Left lung (tissue), 10 donors: ENCODE measurements around the gene ERI2. TPM values are rescaled to one million over a fixed set of nuclear protein-coding genes. Genes with fewer than 3 reads are reported as not detected.

ENCODE experiments used
- ATAC-seq: fragments of 200-7000 bp; cut with Tn5 transposase; one replicate; pipeline ENCODE4 v1.9.1; 2020; ENCODE audit warnings: moderate library complexity
- DNase-seq, 4 donors: peaks; one replicate each; pipeline ENCODE4 v3.0.0-alpha.2; 2013 to 2020
- H3K27ac ChIP-seq, 2 donors: fragments of 200-600 bp; sonication (generic) in 1 of 2; one replicate each; pipeline versions ENCODE4 v1.5.0 to v1.8.0; 2020 to 2021
- H3K27me3 ChIP-seq, 2 donors: fragments of 200-600 bp; sonication (generic) in 1 of 2; one replicate each; pipeline versions ENCODE4 v1.5.0 to v1.8.0; 2020 to 2021
- H3K36me3 ChIP-seq, 2 donors: fragments of 200-600 bp; sonication (generic) in 1 of 2; one replicate each; pipeline versions ENCODE4 v1.5.0 to v1.8.0; 2020 to 2021
- H3K4me1 ChIP-seq, 2 donors: fragments of 200-600 bp; one replicate each; pipeline ENCODE4 v1.8.0; 2021
- H3K4me3 ChIP-seq, 2 donors: fragments of 200-600 bp; sonication (generic) in 1 of 2; one replicate each; pipeline versions ENCODE4 v1.5.0 to v1.8.0; 2020 to 2021; ENCODE audit warnings: mild to moderate bottlenecking in 1 of 2
- H3K9me3 ChIP-seq, 2 donors: fragments of 200-600 bp; sonication (generic) in 1 of 2; one replicate each; pipeline versions ENCODE4 v1.5.0 to v1.8.0; 2020 to 2021
- intact Hi-C, 2 donors: fragments of 100-400 bp; cut with DNase I; formaldehyde crosslinking; loops; one replicate each; pipeline versions ENCODE4 v1.11.2 to v1.14.2; 2022
- polyA plus RNA-seq, 6 donors: library from polyadenylated mRNA; unstranded; fragments of 120-200 nt; gene quantifications; one replicate each; pipeline ENCODE4 v1.2.1, GENCODE V29; 2013; ENCODE audit not compliant: insufficient read length in 6 of 6
- total RNA-seq, 2 donors: library from RNA; stranded (reverse); fragmentation: NEBNext Ultra II Directional; extraction: Animal tissue kit (Norgen Biotek cat#: 25700); gene quantifications; one replicate each; pipeline ENCODE4 v1.2.1, GENCODE V29; 2021
- TF ChIP-seq, protein P1 (sequence below), 2 donors: fragments of 200-600 bp; sonication (generic) in 1 of 2; IDR thresholded peaks; one replicate each; pipeline versions ENCODE4 v1.5.0 to v1.8.0; 2021; ENCODE audit warnings: antibody characterized with exemption in 2 of 2
- donor health status: DM: no; HTN: yes; CAD: no.
- donor health status: DM: no; HTN: no; CAD: no.

Gene ERI2
- total and polyA plus RNA-seq, 8 donors: 16.3 to 42.6 (median 34.5) TPM

DNA sequence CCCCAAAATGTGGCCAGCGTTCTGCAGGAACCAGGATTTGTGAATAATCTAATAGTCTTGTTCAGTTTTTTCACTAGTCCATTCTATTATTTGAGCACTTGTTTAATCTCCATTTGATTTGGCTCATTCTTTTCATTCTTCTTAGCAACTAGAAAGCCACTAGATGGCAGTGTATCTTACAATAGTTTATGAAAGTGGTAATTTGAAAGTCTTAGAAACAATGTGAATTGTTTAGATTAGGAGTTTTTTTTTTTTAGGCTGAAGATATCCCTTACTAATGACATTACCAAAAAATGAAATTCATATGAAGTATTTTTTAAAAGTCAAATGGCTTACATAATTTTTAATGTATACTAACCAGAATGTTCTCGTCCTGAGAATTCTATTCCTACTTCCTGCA, 6.7 kb downstream of the ERI2 start:
- H3K27me3 ChIP-seq: no peaks in the 10 kb centered on the region
- no peak overlapping the region for H3K4me3 ChIP-seq
- TF ChIP-seq, protein P1, sequence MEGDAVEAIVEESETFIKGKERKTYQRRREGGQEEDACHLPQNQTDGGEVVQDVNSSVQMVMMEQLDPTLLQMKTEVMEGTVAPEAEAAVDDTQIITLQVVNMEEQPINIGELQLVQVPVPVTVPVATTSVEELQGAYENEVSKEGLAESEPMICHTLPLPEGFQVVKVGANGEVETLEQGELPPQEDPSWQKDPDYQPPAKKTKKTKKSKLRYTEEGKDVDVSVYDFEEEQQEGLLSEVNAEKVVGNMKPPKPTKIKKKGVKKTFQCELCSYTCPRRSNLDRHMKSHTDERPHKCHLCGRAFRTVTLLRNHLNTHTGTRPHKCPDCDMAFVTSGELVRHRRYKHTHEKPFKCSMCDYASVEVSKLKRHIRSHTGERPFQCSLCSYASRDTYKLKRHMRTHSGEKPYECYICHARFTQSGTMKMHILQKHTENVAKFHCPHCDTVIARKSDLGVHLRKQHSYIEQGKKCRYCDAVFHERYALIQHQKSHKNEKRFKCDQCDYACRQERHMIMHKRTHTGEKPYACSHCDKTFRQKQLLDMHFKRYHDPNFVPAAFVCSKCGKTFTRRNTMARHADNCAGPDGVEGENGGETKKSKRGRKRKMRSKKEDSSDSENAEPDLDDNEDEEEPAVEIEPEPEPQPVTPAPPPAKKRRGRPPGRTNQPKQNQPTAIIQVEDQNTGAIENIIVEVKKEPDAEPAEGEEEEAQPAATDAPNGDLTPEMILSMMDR (IDR thresholded peaks at IDR 0.05): peak in 1 of 2 donors; percentile 43
- peak in 1 of 4 donors; percentile 23 for DNase-seq
- no peak overlapping the region for H3K27ac ChIP-seq
- peaks cover 0 to 1% of the 10 kb centered on the region in 2 donors for H3K4me1 ChIP-seq
- intact Hi-C loops: no loop called here
- peaks cover 0 to 28% of the 10 kb centered on the region in 2 donors for H3K36me3 ChIP-seq
- ATAC-seq: no peak
- no peaks in the 10 kb centered on the region for H3K9me3 ChIP-seq

DNA sequence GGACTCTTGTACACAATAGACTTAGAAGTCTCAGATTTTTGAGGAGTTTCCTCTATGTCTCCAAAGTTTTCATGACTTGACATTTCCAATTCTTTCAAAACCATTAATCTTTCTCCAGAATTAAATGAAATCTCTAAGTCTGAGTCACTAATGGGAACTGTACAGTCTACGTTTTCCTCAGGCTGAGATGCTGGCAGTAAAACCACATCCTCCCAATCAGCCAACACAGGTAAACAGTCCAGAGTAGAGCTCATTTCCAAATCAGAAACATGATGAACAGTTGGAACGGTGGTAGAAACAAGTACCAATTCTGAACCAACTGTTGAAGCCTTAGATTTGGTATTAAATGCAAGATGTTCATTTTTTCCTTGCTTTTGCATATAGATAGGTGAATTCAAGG, 7.9 kb downstream of the ERI2 start:
- intact Hi-C loops: no loop called here
- Histone ChIP-seq H3K4me1 (no peaks in the 10 kb centered on the region), H3K27ac (no peak overlapping the region), H3K9me3 (no peaks in the 10 kb centered on the region), H3K36me3 (peaks cover 0 to 28% of the 10 kb centered on the region in 2 donors), H3K4me3 (no peak overlapping the region), H3K27me3 (no peaks in the 10 kb centered on the region)
- ATAC-seq (no peak), DNase-seq (no peak)
- TF ChIP-seq, protein P1 (IDR thresholded peaks at IDR 0.05): no peak

DNA sequence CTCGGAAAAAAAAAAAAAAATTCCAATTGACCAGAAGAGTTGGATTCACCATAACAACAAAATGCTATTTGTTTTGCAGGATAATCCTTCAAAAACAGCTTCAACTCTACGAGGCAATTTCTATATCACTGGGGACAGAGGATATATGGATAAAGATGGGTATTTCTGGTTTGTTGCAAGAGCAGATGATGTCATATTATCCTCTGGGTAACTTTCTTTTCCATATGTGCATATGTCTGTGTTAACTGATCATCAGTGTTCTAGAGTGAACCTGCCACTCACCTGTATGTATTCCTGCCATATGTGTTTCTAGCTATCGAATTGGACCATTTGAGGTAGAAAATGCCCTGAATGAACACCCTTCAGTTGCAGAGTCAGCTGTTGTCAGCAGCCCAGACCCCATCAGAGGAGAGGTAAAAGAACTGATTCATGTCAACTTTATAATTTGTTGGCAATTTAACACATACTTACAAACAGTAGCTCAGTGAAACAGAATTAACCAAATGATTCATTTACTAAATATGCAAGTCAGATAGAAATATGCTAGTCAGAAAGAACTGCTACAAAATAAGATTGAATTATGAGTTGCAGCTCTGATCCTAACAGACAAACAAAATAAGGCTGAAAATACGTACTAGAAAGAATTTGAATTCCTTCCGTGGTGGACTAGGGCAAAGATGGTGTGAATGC, 14.2 kb downstream of the ERI2 start:
- no peak for ATAC-seq
- no peak overlapping the region for H3K27ac ChIP-seq
- no peaks in the 10 kb centered on the region for H3K27me3 ChIP-seq
- H3K4me3 ChIP-seq: no peak overlapping the region
- H3K9me3 ChIP-seq: no peaks in the 10 kb centered on the region
- TF ChIP-seq, protein P1 (IDR thresholded peaks at IDR 0.05): no peak
- no peak for DNase-seq
- H3K4me1 ChIP-seq: no peaks in the 10 kb centered on the region
- intact Hi-C loops: no loop called here
- peaks cover 0 to 5% of the 10 kb centered on the region in 2 donors for H3K36me3 ChIP-seq

DNA sequence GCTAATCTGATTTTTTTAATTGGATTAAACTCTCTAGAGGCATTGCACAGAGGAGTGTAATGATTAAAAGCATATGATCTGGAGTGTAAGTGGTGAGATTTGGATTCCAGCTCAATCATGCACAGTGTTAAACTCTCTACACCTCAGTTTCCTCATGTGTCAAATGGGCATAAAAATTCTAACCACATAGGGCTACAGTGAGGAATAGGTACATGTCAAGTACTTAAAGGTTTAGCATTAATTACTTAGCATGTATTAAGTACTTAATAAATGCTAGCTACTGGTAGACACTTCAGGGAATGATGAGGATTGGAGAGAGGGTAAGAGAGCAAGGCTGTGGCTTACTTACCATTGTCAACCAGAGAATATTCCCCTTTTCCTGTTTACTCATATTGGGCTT, 17.1 kb downstream of the ERI2 start:
- Histone ChIP-seq H3K4me3 (no peak overlapping the region), H3K27me3 (no peaks in the 10 kb centered on the region), H3K4me1 (no peaks in the 10 kb centered on the region), H3K27ac (no peak overlapping the region), H3K36me3 (no peaks in the 10 kb centered on the region), H3K9me3 (no peaks in the 10 kb centered on the region)
- intact Hi-C loops: no loop called here
- DNase-seq (no peak), ATAC-seq (no peak)
- TF ChIP-seq, protein P1 (IDR thresholded peaks at IDR 0.05): no peak

DNA sequence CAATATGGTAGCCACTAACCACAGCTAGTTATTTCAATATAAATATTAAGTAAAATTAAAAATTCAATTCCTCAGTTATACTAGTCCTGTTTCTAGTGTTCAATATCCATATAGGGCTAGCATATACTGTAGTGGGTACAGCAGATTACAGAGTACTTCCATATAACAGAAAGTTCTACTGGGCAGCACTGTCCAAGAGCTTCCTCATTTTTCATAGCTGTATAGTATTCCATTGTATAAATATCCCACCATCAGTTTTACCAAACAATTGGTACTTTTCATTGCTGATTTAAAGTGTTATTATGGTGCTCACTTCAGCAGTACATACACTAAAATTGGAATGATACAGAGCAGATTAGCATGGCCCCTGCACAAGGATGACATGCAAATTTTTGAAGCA, 22.1 kb downstream of the ERI2 start:
- TF ChIP-seq, protein P1 (IDR thresholded peaks at IDR 0.05): no peak
- Histone ChIP-seq H3K27me3 (no peaks in the 10 kb centered on the region), H3K4me1 (no peaks in the 10 kb centered on the region), H3K9me3 (no peaks in the 10 kb centered on the region), H3K4me3 (no peak overlapping the region), H3K27ac (no peak overlapping the region), H3K36me3 (peaks cover 0 to 16% of the 10 kb centered on the region in 2 donors)
- no peak for DNase-seq
- ATAC-seq: no peak
- intact Hi-C loops: no loop called here
